GM10248 (cell line): ENCODE data around the gene ZNF385A.

ENCODE experiments used
- CTCF ChIA-PET: fragments of 300-600 bp; sonication (Branson Sonifier 250); formaldehyde crosslinking; extraction: SDS; loops from one replicate; lab custom pipeline; 2021; ENCODE audit warnings: antibody characterized with exemption; lab: Yijun Ruan, JAX
- POLR2A ChIA-PET: fragments of 350-650 bp; sonication (Branson Sonifier 250); formaldehyde crosslinking; extraction: SDS; loops from one replicate; lab custom pipeline; 2020; ENCODE audit warnings: antibody characterized with exemption; lab: Yijun Ruan, JAX
- DNase-seq: peaks from one replicate; pipeline ENCODE4 v3.0.0; 2012; ENCODE audit errors: extremely low spot score
- TF ChIP-seq, protein P1 (sequence below): IDR thresholded peaks from 2 replicates; pipeline ENCODE4 v1.5.1; 2012; ENCODE audit warnings: mild to moderate bottlenecking, low read depth; ENCODE audit errors: extremely low read depth, missing control alignments, control extremely low read depth

ZNF385A gene

GRCh38 chr12:54360717-54361456 is 23.6 kb downstream of the ZNF385A start:
- POLR2A ChIA-PET, result interaction anchor here (0.6 kb wide), 1 partner anchor 20 kb away, joined by 5 read pairs; no protein-coding TSS in a partner anchor
- CTCF ChIA-PET, result interaction anchor here (0.8 to 8.6 kb wide), 19 partner anchors 12 to 355 kb away, joined by 3 to 74 read pairs (median 8); partner anchors contain the start of gene COPZ1
- TF ChIP-seq, protein P1, sequence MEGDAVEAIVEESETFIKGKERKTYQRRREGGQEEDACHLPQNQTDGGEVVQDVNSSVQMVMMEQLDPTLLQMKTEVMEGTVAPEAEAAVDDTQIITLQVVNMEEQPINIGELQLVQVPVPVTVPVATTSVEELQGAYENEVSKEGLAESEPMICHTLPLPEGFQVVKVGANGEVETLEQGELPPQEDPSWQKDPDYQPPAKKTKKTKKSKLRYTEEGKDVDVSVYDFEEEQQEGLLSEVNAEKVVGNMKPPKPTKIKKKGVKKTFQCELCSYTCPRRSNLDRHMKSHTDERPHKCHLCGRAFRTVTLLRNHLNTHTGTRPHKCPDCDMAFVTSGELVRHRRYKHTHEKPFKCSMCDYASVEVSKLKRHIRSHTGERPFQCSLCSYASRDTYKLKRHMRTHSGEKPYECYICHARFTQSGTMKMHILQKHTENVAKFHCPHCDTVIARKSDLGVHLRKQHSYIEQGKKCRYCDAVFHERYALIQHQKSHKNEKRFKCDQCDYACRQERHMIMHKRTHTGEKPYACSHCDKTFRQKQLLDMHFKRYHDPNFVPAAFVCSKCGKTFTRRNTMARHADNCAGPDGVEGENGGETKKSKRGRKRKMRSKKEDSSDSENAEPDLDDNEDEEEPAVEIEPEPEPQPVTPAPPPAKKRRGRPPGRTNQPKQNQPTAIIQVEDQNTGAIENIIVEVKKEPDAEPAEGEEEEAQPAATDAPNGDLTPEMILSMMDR, result peak; percentile 81
- no peak for DNase-seq

GRCh38 chr12:54359762-54360351 is 24.7 kb downstream of the ZNF385A start:
- TF ChIP-seq, protein P1, result no peak
- CTCF ChIA-PET, result interaction anchor here (0.8 to 8.6 kb wide), 23 partner anchors 8 to 159 kb away, joined by 3 to 74 read pairs (median 7); partner anchors contain the start of gene COPZ1
- POLR2A ChIA-PET, result interaction anchor here (1.0 to 1.7 kb wide), 5 partner anchors 9 to 80 kb away, joined by 4 to 9 read pairs (median 6); partner anchors contain the start of genes CBX5, COPZ1 and HNRNPA1
- no peak for DNase-seq

- TF ChIP-seq, protein P1, result no peak
- ChIA-PET POLR2A (interaction anchor here (0.6 to 1.7 kb wide), 9 partner anchors 9 to 979 kb away, joined by 3 to 9 read pairs (median 4); partner anchors contain the start of genes CBX5, COPZ1, HNRNPA1 and SP1), CTCF (interaction anchor here (0.9 to 8.6 kb wide), 22 partner anchors 8 to 158 kb away, joined by 3 to 74 read pairs (median 7); partner anchors contain the start of gene COPZ1)
- DNase-seq, result peak; percentile 97
Observed at GRCh38 chr12:54358945-54359761, 25.4 kb downstream of the ZNF385A start.

DNA sequence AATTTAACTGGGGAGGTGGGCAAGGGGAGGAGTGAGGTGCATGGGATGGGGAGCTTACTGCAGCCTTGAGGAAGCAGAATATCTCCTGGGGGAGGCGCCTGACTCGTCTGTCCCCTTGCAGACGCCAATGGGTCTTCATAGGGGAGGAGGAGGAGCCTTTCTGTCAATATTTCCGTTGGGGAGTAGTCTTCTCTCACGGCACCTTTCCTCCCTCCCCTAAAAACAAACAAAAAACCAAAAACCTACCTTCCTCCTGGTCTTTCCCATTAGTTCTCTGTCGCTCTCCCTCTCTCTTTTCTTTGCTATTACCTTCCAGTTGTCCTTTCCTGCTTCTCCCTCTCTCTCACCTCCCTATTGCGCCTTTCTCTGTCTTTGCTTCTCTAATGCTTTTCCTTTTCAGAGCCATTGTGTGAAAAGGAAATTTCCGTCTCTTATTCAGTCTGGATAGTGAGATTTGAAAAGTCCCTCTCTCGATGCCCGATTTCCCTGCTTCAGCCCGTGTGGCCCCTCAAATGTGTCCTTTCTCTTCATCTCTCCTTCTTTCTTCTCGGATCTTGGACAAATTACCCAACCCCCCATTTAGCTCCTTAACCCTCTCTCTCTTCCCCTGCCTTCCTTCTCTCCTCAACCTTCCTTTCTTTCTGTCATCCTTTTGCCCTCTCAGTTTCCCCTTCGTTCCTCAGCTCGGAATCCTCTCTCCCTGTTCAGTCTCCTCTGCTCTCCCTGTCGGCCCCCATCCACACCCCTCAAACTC is 26.2 kb downstream of the ZNF385A start:
- peak; percentile 70 for DNase-seq
- TF ChIP-seq, protein P1, result no peak
- ChIA-PET CTCF (interaction anchor here (0.9 to 8.6 kb wide), 18 partner anchors 9 to 157 kb away, joined by 3 to 74 read pairs (median 12); partner anchors contain the start of gene COPZ1), POLR2A (interaction anchor here (0.6 to 1.7 kb wide), 9 partner anchors 10 to 979 kb away, joined by 3 to 9 read pairs (median 4); partner anchors contain the start of genes CBX5, COPZ1, HNRNPA1 and SP1)

DNA sequence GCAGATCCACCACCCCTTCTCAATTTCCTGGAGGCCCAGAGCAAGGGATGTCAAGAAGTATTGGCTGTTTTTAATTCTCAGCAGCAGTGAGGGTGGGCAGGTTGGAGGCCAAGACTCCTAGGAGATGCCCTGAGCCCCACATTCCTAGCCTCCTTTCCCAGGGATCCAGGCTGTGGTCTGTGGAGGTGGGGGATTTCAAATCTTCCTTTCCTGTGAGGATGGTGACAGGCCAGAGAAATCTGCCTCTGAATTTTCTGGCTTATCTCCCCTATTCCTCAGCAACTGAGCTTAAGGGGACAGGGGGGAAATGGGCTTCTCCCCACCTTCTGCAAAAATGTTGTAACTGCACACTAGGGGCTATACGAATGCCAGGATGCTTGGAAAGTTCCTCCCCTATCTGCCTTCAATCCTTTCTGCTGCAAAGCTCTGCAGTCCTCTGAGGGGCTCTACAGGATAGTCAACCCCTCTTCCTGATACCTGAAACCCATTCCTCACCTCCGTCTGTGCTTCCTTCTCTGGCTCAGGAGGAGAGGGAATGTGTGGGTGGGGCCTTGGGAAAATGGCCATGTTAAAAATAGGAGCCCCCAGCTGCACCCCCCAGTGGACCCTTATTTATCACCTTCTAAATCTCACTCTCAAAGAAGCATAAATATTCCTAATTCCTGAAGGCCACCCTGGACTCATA is 26.9 kb downstream of the ZNF385A start:
- POLR2A ChIA-PET, result interaction anchor here (1.6 kb wide), 1 partner anchor 66 kb away, joined by 5 read pairs; no protein-coding TSS in a partner anchor

More for the DNA sequence above, 26.9 kb downstream of the ZNF385A start:
- TF ChIP-seq, protein P1, result no peak
- CTCF ChIA-PET, result interaction anchor here (0.9 to 8.6 kb wide), 15 partner anchors 11 to 150 kb away, joined by 4 to 74 read pairs (median 20); partner anchors contain the start of gene COPZ1
- DNase-seq, result no peak
